Right lobe of liver (tissue), 4 donors: Measurements from ENCODE around the gene CASP3.

Experiments
- CTCF ChIP-seq, 4 donors: fragments of 200-600 bp in 3 of 4; fragments of 450-650 bp in 1 of 4; IDR thresholded peaks; one replicate each; pipeline versions ENCODE4 v1.5.1 to v1.8.0; 2016 to 2022; ENCODE audit warnings: antibody characterized with exemption in 4 of 4, mild to moderate bottlenecking in 2 of 4
- POLR2A ChIP-seq: fragments of 450-650 bp; IDR thresholded peaks from one replicate; pipeline ENCODE4 v1.6.1; 2017; ENCODE audit warnings: antibody characterized with exemption, mild to moderate bottlenecking
- donor health status: DM: no; HTN: no; CAD: no.
- donor health status: DM: no; HTN: no; CAD: no.
- donor health status: DM: no; HTN: yes; CAD: no.

DNA sequence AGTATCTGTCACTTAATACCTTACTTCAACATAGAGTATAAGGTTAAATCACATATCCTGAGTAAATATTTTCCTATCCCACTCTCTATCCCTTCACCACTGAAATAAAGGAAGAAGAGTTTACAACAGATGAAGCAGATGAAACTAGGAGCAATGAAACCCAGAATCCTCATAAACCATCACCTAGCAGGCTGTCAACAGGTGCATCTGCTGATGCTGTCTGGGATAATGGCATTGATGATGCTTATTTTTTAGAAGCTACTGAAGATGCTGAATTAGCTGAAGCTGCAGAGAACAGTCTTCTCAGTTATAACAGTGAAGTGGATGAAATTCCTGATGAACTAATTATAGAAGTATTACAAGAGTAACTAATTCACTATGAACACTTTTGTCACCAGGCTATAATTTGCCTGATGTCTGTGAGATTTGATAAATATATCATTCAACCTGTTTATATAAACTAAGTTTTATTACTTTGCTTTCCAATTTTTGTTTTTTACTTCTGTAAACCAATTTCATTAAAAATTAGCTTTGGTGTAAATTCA, 45.2 kb upstream of the CASP3 start:
- TF ChIP-seq CTCF (IDR thresholded peaks at IDR 0.05) (no peak), POLR2A (no peak)
